ENCODE measurements around the gene C1orf185. TPM values are rescaled to one million over a fixed set of nuclear protein-coding genes. Genes with fewer than 3 reads are reported as not detected.

C1orf185 gene
- not detected in 5 replicates for total RNA-seq (2022; extraction: Qiagen RNA extraction)

DNA sequence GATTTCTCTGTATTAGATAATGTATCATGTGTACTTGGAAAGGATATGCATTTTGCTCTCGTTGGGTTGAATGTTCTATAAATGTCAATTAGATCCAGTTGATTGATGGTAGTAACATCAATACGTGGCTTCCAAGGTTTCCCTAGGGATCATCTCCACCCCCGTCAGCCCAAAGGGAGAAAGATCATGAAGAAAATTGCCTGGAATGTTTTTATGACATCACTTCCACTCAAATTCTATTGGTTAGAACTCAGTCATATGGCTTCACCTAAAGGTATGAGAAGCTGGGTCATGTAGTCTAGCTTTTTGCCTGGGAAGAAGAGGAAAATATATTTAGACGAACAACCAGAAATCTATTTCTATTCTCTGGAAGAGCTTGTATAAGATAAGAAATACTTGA, at the start of gene C1orf185:
Gene C1orf185 (plus strand): TSS at position 253 of the 400 bp plus-strand sequence. CDS start 6 bp downstream, at position 259.

Other genes with a start within 250 kb of the C1orf185 start
- gene FAF1, start 142.0 kb upstream of the C1orf185 start, total RNA-seq (2022; extraction: Qiagen RNA extraction), result 34.4 to 39.4 TPM (median 35.9 TPM) in 5 replicates
- gene CDKN2C, start 132.0 kb upstream of the C1orf185 start, total RNA-seq (2022; extraction: Qiagen RNA extraction), result 10.5 to 12.4 TPM (median 11.4 TPM) in 5 replicates
- 19.6 to 35.6 TPM (median 25.4 TPM) in 5 replicates for gene RNF11, start 134.0 kb downstream of the C1orf185 start, total RNA-seq (2022; extraction: Qiagen RNA extraction)
- 1.4 to 2.9 TPM (median 2.3 TPM) in 5 replicates for gene TTC39A, start 228.3 kb downstream of the C1orf185 start, total RNA-seq (2022; extraction: Qiagen RNA extraction)

Measured in A549 treated with AZD2906 at 1 μM for 4 hours (cell line).